GM20431 (cell line): ENCODE data around the gene EFHC1.
"Not testable (repeated sequence)": the region's sequence is repeated elsewhere in the genome, so short reads cannot be mapped to it uniquely, and the experiment has no call there.

Experiments
- in situ Hi-C: fragments of 300-500 bp; cut with MseI, MboI; formaldehyde crosslinking; loops from one replicate; pipeline ENCODE4 v1.15.0; 2020; ENCODE audit warnings: low sequenced_read_pairs; ENCODE audit not compliant: unreplicated experiment

EFHC1 gene

GRCh38 chr6:52423448-52423847, 3.3 kb downstream of the EFHC1 start:
- in situ Hi-C loops, result loop anchor here (25.0 kb wide), 1 partner anchor 164 kb away; the partner anchor contains the start of gene TRAM2

DNA sequence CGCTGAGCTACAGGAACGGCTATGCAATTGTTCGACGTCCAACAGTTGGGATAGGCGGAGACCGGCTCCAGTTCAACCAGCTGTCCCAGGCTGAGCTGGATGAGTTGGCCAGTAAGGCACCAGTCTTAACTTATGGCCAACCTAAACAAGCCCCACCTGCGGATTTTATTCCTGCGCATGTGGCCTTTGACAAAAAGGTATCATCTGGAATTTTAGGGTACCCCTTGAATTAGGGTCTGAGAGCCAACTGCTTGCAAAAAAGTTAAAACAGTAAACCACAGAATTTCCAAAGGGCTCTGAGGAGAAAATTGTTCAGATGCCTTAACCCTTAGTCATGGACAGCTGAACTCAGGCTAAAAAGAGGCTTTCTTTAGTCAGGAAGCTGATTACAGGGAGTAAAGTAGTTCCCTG, 3.8 kb downstream of the EFHC1 start:
- in situ Hi-C loops, result loop anchor here (25.0 kb wide), 1 partner anchor 163 kb away; the partner anchor contains the start of gene TRAM2

GRCh38 chr6:52424513-52424912, 4.4 kb downstream of the EFHC1 start:
- in situ Hi-C loops, result loop anchor here (25.0 kb wide), 1 partner anchor 163 kb away; the partner anchor contains the start of gene TRAM2

GRCh38 chr6:52426667-52427066, 6.5 kb downstream of the EFHC1 start:
- in situ Hi-C loops, result no loop called here

DNA sequence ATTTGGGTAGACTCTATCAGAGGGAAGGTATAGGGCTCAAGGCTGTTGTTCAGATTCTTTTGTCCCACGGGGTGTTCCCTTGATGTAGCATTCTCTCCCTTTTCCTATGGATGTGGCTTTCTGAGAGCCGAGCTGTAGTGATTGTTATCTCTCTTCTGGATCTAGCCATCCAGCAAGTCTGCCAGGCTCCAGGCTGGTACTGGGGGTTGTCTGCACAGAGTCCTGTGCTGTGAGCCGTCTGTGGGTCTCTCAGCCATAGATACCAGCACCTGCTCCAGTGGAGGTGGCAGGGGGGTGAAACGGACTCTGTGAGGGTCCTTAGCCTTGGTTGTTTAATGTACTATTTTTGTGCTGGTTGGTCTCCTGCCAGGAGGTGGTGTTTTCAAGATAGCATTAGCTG, 13.2 kb downstream of the EFHC1 start:
- in situ Hi-C loops, result not testable (repeated sequence)

DNA sequence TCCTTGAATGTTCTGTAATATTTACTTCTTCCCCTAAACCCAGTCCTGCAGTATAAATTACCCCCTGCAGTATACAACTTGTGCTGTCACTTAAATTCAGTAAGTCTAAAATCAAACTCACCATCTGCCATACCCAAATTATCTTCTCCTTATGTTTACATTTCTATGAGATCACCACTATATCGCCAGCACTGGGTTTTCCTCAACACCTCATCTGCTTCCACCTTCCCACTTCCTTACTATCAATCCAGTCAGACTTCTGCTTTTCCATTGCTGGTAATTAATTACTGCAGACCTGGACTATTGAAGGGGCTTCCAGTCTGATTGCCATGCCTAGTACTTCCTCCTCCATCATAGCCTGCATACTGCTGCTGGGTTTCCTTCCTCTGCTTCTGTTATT, 15.2 kb downstream of the EFHC1 start:
- in situ Hi-C loops, result no loop called here

DNA sequence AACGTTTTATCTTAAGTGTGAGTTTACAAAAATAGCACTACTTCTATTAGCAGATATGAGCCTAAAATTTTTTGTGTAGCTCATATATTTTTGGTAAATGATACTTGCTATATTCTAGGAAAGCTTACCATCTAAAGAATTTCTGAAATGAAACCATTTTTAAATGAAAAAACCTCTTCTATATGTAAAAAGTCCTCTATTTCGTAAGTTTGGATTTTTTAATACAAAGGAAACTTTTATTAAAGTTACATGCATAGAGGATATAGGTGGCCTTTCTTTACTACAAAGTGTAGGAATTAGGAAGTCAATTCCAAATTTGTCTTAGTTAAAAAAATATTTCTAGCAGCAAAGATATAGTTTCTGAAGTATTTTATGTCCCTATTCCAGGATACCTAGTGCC, 18.8 kb downstream of the EFHC1 start:
- in situ Hi-C loops, result no loop called here

GRCh38 chr6:52454556-52454955, 34.4 kb downstream of the EFHC1 start:
- in situ Hi-C loops, result no loop called here

DNA sequence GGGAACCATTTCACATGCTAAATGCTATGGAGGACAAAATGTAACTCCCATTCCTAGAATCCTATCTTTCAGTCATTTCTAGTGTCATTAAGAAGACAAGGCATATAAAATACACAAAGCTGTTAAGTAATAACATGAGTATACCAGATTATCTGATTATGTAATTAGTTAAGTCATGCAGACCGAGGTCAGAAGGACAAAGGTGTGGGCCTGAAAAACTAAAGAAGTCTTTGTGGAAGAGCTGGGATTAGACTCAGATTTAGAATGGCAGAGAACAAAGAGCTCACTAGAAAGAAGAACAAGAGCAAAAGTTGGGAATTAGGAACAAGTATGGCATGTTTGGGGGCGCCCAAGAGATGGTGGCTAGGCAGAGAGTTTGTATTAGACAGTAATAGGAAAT, 37.0 kb downstream of the EFHC1 start:
- in situ Hi-C loops, result no loop called here

GRCh38 chr6:52461194-52461593, 41.1 kb downstream of the EFHC1 start:
- in situ Hi-C loops, result not testable (repeated sequence)

GRCh38 chr6:52474173-52474572, 54.0 kb downstream of the EFHC1 start:
- in situ Hi-C loops, result no loop called here

- in situ Hi-C loops, result no loop called here
Observed at GRCh38 chr6:52475307-52475706, 55.2 kb downstream of the EFHC1 start.

DNA sequence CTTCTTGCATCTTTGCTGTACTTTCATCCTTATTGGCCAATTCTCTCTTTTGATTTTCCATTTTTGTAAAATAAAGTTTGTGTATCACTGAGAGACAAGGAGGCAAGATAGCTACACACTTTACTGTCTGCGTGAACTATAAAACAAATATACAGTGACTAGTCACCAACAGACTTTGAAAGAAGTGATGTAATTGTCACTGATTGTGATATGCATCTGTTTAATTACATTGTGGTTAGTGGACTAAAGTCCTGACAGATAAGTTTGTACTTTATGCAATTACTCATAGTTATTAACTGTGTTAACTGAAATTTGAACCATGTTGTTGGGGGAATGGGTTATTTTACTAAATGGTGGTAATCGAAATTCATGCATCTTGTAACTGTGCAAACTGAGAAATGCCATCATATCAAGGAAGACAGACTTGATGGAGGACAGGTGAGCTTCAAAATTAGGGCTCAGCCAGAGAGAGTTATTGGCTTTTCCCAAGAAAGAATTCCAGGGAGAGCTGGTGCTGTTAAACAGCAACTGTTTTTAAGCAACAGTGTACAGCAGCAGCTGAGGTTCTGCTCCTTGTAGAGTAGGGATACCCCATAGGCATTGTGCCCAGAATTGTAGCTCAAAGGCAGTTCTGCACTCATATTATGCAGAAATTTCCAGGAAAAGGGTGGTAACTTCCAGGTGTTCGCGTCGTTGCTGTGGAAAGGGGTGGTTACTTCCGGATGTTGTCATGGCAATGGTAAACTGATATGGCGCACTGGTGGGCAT, 62.9 kb downstream of the EFHC1 start:
- in situ Hi-C loops, result no loop called here

DNA sequence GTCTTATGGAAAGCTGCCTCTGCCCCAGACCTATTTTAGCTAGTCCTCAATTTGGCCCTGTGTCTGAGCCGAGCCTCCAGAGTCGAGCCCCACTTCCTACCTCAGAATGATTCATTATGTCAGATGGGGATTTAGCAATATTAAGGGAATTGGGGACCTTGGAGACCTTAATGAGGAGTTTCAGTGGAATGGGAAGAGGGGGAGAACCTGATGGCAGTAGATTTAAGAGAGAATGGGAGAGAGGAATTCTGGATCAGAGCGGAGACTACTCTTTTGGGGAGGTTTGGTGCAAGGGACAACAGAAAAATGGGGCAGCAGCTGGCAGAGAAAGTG, 63.5 kb downstream of the EFHC1 start:
- in situ Hi-C loops, result no loop called here

GRCh38 chr6:52489881-52490280, 69.7 kb downstream of the EFHC1 start:
- in situ Hi-C loops, result no loop called here

- in situ Hi-C loops, result no loop called here
Observed at GRCh38 chr6:52491203-52492069, 71.3 kb downstream of the EFHC1 start.

- in situ Hi-C loops, result no loop called here
Observed at GRCh38 chr6:52493669-52494068, 73.5 kb downstream of the EFHC1 start.

GRCh38 chr6:52494298-52495072, 74.3 kb downstream of the EFHC1 start:
- in situ Hi-C loops, result no loop called here

- in situ Hi-C loops, result no loop called here
Observed at GRCh38 chr6:52495922-52496321, 75.8 kb downstream of the EFHC1 start.

DNA sequence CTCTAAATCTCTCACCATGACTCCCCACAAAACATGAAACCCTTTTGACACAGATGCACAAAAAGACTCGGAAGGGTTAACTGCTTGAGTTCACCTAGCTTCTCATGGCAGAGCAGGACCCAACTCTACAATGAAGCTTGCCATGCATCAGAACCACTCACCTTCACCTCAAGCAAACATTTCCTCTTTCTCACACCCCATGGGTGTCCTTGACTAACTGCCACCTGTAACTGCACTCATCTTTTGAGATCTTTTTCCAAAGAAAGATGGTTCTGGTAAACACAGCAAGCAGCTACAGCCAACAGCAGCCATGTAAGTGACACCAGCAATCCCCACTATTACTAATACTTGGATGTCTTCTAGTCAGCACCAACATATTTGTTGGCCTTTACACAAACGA, 76.5 kb downstream of the EFHC1 start:
- in situ Hi-C loops, result no loop called here
